HG03139 (cell line): ENCODE data around the gene ZNF592.

Source experiments
- ATAC-seq: cut with Tn5 transposase; IDR thresholded peaks from one replicate; pipeline ENCODE4 v1.9.1; 2021; ENCODE audit not compliant: unreplicated experiment

Gene ZNF592

DNA sequence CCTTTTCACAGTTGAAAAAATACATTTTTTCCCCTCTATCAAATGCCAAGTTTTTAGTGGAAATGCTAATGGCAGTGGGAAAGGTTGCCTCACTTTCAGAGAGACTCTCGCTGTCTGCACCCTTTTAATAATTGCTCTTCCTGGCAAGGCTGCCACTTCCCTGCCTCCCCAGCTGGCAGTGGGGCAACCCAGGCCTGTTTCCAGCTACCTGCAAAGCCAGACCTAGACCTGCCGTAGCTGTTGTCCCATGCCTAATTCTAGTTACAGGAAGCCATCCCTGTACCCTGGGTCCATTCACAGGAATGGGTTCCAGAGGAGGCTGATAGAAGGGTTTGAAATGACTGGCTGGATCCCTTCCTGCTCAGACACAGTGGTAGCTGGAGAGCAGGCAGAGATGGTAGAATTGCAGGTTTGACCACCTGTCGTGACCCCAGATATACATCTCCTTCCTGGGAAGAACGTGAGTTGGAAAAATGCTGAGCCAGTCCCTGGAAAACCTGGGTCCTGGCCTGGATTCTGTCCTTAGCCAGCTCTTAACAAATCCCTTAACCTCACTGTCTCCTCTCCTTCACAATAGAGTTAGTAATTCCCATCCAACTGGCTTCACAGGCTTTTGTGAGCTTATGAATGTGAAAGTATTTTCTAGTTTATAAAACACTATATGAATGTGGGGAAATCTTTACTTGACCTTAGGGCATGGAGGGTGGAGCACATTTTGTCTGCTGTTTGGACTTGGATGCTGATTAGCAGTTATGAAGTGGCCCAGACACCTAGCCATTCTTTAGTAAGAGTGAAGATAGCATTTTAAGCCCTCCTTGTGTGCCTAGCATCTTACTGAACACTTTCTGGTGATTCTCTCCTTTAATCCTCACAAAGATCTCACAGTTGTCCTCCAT lies 55.9 kb downstream of the ZNF592 start:
- no peak for ATAC-seq

- no peak for ATAC-seq
These were observed 56.8 kb downstream of the ZNF592 start for GRCh38 chr15:84805221-84805620.

- ATAC-seq = no peak
These were observed 58.8 kb downstream of the ZNF592 start for GRCh38 chr15:84807228-84807627.

DNA sequence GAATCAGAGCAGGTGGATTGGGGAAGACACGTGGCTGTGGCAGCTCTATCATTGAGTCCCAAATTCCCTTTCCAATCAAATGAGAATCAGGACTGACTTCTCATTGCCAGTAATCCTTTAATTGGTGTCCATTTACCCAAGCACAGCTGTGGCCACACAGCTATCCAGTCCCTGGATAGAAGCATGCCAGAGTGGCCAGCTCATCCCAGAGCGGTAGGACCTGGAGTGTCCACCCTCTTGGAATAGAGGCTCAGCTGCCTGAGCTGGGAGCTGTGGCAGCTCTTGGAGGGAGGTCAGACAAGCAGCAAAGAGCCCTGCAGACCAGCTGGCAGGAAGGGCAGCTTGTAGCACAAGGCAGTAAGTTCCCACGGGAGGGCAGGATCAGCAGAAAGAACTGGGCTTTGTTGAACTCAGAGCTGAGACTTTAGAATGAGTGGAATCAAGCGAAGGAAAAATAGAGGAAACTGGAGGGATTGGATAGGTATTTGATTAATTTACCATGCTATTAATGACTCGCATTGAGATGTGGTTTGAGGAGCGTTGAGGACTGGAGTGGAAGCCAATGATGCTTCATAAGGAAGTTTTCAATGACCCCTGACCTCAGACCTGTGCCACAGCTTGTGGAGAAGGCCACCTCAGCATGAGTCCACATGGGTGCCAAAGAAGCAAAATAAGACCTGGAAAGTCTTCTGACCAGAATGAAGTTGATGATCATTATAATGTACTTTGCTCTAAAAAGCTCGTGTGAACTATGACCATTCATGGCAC lies 61.9 kb downstream of the ZNF592 start:
- ATAC-seq = no peak

DNA sequence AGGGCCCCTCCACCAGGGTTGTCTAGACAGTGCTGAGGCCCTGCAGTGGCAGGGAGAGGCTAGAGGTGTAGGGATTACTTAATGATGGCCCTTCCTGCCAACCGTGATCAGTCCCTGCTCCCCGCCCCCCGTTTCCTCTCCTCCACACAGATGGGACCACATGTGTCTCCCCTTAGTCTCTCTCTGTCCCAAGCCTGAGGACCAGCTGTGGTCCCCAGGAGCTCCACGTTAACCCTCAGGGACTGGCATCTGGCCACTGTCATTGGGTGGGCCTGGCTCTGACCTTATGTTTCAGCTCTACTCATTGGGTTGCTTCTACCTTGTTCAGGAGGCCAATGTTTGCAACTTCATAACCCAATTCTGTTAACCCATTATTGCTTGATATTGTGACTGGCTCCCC lies 62.8 kb downstream of the ZNF592 start:
- no peak for ATAC-seq

DNA sequence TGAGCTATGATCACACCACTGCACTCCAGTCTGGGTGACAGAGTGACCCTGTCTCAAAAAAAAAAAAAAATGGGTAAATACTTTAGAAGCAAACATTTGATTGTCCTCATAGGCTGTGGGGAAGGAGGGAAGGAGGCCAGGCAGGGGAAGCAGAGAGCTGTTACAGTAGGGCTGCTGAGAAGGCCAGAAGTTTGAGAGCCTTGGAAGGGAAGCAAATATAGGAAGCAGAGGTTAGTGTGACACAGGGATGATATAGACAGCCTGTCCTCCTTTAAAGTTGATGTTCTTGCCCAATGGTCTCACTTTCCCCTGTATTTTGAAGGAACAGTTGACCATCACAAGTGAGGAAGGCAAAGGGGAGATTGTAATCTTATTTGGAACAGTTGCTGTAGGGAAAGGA lies 63.4 kb downstream of the ZNF592 start:
- ATAC-seq = no peak

DNA sequence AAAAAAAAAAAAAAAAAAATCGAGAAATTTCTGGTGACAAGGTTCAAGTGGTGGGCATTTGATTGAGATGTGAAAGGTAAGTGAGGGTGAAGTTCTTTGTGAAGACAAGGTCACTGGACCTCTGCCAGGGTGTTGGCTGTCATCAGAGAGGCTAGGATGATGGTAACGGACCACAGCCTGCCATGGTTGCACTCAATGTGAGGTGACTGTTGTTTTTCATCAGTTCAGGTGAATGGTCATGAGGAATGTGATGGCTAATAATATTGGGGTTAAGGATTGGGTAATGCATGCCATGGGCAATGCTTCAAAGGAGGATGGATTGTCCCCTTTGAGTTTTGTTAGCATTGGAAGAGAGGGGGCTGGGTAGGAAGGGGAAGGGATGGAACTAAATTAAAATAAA lies 64.5 kb downstream of the ZNF592 start:
- ATAC-seq = no peak

- ATAC-seq = no peak
These were observed 65.0 kb downstream of the ZNF592 start for GRCh38 chr15:84813435-84813834.

GRCh38 chr15:84813931-84814330 lies 65.5 kb downstream of the ZNF592 start:
- ATAC-seq = no peak

- ATAC-seq = no peak
These were observed 66.5 kb downstream of the ZNF592 start for GRCh38 chr15:84814916-84815315.

GRCh38 chr15:84816694-84817465 lies 68.5 kb downstream of the ZNF592 start, which contains the start of gene ALPK3:
TSS of gene ALPK3 (plus strand) at chr15:84817356. CDS start at chr15:84817453, 97 bp downstream.
- no peak for ATAC-seq

DNA sequence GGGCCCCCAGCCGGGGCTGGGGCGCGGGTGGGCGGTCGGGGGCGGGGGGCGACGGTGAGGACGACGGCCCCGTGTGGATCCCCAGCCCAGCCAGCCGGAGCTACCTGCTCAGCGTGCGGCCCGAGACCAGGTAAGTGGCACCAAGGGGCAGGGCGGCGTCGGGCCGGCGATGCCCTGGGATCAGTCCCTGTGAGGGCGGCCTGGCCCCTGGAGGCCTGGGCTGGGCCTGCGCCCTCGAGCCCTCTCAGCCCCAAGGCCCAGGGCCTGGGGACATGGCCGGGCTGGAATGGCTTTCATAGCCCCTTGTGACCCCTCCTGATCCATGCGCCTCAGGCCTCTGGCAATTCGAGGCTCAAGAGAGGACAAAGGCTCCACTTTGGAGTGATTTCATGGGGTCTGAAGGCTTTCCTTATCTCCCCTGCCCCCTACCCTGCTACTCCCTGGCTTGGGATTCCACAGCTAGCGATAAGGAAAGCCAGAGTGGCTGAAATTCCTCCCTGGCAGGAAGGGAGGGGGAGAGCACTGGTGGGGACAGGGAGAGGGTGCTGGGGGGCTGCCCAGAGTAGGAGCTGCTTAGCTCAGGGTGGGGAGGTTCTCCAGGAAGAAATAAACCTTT lies 69.2 kb downstream of the ZNF592 start:
- ATAC-seq = no peak

GRCh38 chr15:84818261-84819131 lies 70.1 kb downstream of the ZNF592 start:
- no peak for ATAC-seq

- no peak for ATAC-seq
These were observed 70.9 kb downstream of the ZNF592 start for GRCh38 chr15:84819291-84819768.

DNA sequence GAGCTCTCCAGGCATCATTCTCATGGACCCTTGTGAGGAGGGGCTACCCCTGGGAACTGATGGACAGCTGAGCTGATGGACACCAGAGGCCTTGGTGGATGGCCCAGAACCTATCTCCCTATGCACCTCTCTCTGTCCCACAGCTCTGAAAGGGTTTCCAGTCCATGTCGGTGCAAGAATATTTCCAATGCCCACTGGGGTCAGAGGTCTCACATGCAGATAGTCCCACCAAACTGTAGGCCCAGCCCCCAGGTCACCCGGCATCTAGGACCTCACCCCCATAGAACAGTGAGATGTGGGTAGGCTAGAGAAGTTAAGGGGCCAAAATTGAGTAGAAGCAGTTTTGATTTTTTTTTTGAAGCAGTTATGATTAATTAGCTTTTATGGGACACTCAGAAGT lies 71.4 kb downstream of the ZNF592 start:
- ATAC-seq = no peak

DNA sequence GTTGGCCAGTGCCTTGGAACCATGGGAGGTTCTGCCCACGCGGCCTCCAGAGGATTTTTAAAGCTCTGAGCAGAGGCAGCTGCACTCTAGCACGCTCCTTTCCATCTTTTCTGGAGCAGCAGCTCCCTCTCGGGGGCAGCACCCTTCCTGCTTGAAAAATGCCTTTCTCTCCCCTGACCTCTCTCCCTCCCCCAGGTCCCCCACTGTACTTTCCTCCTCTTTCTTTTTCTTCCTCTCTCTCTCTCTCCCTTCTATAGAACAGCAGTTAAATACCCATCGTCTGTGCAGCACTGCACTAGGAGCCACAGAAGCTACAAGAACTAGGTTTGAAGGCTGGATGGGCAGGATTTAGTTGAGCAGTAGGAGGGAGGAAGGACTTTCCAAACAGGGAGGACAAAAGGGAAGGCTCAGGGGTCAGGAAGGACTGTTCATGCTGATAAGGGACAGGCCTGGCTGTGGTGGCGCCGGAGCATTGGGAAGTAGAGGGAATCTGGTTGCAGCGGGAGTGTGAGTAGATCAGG lies 73.2 kb downstream of the ZNF592 start:
- ATAC-seq = no peak

DNA sequence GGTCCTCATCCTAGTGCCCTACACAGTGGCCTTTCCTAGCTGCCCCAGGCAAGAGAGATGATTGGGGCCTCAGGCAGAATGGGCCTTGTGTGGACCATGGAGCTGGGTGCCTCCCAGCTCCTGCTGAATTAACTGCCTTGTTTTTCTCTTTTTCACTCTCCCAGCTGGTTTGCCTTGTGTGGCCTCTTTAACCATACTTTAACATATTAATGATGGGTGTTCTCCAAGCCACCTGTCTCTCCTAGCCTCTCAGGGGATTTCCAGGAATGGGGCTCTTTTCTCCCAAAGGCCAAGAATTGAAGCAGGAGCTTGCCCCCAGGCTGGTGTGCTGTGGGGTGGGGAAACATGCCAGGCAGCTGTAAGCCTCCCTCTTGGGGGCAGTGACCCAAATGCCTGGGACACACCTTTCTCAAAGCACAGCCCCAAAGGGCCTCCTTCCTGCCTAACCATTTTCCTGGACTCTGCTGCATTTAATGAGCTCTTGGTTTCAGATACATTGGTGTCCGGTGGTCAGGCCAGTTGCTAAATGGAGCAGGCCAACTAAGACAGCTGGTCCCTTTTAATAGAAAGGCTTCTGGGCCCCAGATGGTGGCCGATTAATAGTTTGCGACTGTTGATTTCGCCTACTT lies 74.4 kb downstream of the ZNF592 start:
- ATAC-seq = no peak

GRCh38 chr15:84823282-84823878 lies 75.0 kb downstream of the ZNF592 start:
- ATAC-seq = no peak
